GM12878 (cell line): ENCODE data around the gene ZMYND15. TPM values are rescaled to one million over a fixed set of nuclear protein-coding genes. Genes with fewer than 3 reads are reported as not detected.

Experiments used
- ATF7 ChIP-seq: fragments of 450-650 bp; IDR thresholded peaks from 2 replicates; pipeline ENCODE4 v1.6.1; 2016; ENCODE audit warnings: low read depth, mild to moderate bottlenecking
- BHLHE40 ChIP-seq, 2 experiments: fragments of 450-650 bp in 1 of 2; IDR thresholded peaks; 2 replicates each; pipeline ENCODE4 v1.6.1; 2011 to 2017; ENCODE audit warnings: low read depth in 2 of 2, borderline replicate concordance in 1 of 2, improper control_type of control experiment in 1 of 2, low read length in 1 of 2, mild to moderate bottlenecking in 1 of 2
- CHD1 ChIP-seq: IDR thresholded peaks from 2 replicates; pipeline ENCODE4 v1.6.1; 2012; ENCODE audit warnings: low read depth, low read length, improper control_type of control experiment
- CREM ChIP-seq: IDR thresholded peaks from 2 replicates; pipeline ENCODE4 v1.6.1; 2014; ENCODE audit warnings: antibody characterized with exemption, low read depth
- CTCF ChIP-seq, 3 experiments: IDR thresholded peaks in 2 of 3; conservative IDR thresholded peaks in 1 of 3; 2 replicates each; pipeline ENCODE4 v1.5.1; 2011; ENCODE audit warnings: low read depth in 3 of 3, low read length in 3 of 3, mild to moderate bottlenecking in 3 of 3, control low read depth in 2 of 3, moderate library complexity in 2 of 3, inconsistent platforms in 1 of 3, mixed read lengths in 1 of 3; ENCODE audit not compliant: control insufficient read depth in 2 of 3, insufficient read depth in 1 of 3; ENCODE audit errors: extremely low read depth in 1 of 3
- E2F4 ChIP-seq: IDR thresholded peaks from 2 replicates; pipeline ENCODE4 v1.6.1; 2012; ENCODE audit warnings: low read depth, low read length, improper control_type of control experiment
- EED ChIP-seq: sonication (generic); IDR thresholded peaks from 2 replicates; pipeline ENCODE4 v1.6.1; 2016; ENCODE audit warnings: antibody characterized with exemption, low read depth
- EGR1 ChIP-seq, 2 experiments: IDR thresholded peaks; 1 replicate in 1 of 2; 2 replicates in 1 of 2; pipeline ENCODE4 v1.6.1; 2011 to 2012; ENCODE audit warnings: low read depth in 2 of 2, low read length in 2 of 2, borderline replicate concordance in 1 of 2, mild to moderate bottlenecking in 1 of 2, moderate library complexity in 1 of 2
- FOS ChIP-seq: IDR thresholded peaks from 3 replicates; pipeline ENCODE4 v1.6.1; 2011; ENCODE audit warnings: borderline replicate concordance; ENCODE audit not compliant: insufficient read length; ENCODE audit errors: extremely low read depth
- GATAD2B ChIP-seq: fragments of 450-650 bp; conservative IDR thresholded peaks from 2 replicates; pipeline ENCODE4 v1.6.1; 2017; ENCODE audit warnings: low read depth, mild to moderate bottlenecking, moderate library complexity
- HDAC2 ChIP-seq: fragments of 200-600 bp; sonication (generic); IDR thresholded peaks from 2 replicates; pipeline ENCODE4 v1.6.1; 2017
- HDGF ChIP-seq: fragments of 450-650 bp; IDR thresholded peaks from 2 replicates; pipeline ENCODE4 v1.6.1; 2016; ENCODE audit warnings: antibody characterized with exemption
- IRF5 ChIP-seq: fragments of 450-650 bp; IDR thresholded peaks from 2 replicates; pipeline ENCODE4 v1.6.1; 2017; ENCODE audit warnings: borderline replicate concordance
- MXI1 ChIP-seq: fragments of 150-350 bp; IDR thresholded peaks from 2 replicates; pipeline ENCODE4 v1.6.1; 2011; ENCODE audit warnings: low read depth, mild to moderate bottlenecking, inconsistent platforms, low read length, improper control_type of control experiment
- NR2F1 ChIP-seq: fragments of 450-650 bp; conservative IDR thresholded peaks from 2 replicates; pipeline ENCODE4 v1.6.1; 2017; ENCODE audit warnings: mild to moderate bottlenecking
- PAX5 ChIP-seq: IDR thresholded peaks from 2 replicates; pipeline ENCODE4 v1.6.1; 2011; ENCODE audit warnings: low read depth, low read length, borderline replicate concordance
- POLR2A ChIP-seq: IDR thresholded peaks from 2 replicates; pipeline ENCODE4 v1.6.1; 2011; ENCODE audit warnings: low read depth, mild to moderate bottlenecking, low read length
- RB1 ChIP-seq: fragments of 450-650 bp; formaldehyde crosslinking; IDR thresholded peaks from 2 replicates; pipeline ENCODE4 v1.6.1; 2017; ENCODE audit warnings: mild to moderate bottlenecking, borderline replicate concordance
- RELB ChIP-seq: fragments of 450-650 bp; IDR thresholded peaks from 2 replicates; pipeline ENCODE4 v1.6.1; 2017; ENCODE audit warnings: low read depth, mild to moderate bottlenecking, moderate library complexity
- RUNX3 ChIP-seq: IDR thresholded peaks from 2 replicates; pipeline ENCODE4 v1.6.1; 2012; ENCODE audit warnings: low read length, inconsistent platforms
- SMARCA5 ChIP-seq: fragments of 450-650 bp; IDR thresholded peaks from 2 replicates; pipeline ENCODE4 v1.6.1; 2017; ENCODE audit warnings: mild to moderate bottlenecking
- SMC3 ChIP-seq: IDR thresholded peaks from 2 replicates; pipeline ENCODE4 v1.6.1; 2011; ENCODE audit warnings: low read length, improper control_type of control experiment, borderline replicate concordance
- YY1 ChIP-seq: IDR thresholded peaks from 2 replicates; pipeline ENCODE4 v1.6.1; 2011; ENCODE audit warnings: low read depth, mild to moderate bottlenecking, low read length
- ZNF207 ChIP-seq: fragments of 450-650 bp; IDR thresholded peaks from 2 replicates; pipeline ENCODE4 v1.6.1; 2014; ENCODE audit warnings: antibody characterized with exemption, mild to moderate bottlenecking, borderline replicate concordance
- polyA plus RNA-seq, 11 experiments: library from polyadenylated mRNA; depleted of rRNA in 4 of 11; unstranded in 6 of 11; stranded (reverse) in 5 of 11; fragments of >200 nt; fragmentation: Nextera tagmentation in 4 of 11; fragmentation: Illumina TruSeq in 1 of 11; extraction: Ambion mirVana in 4 of 11; extraction: Trizol in 1 of 11; gene quantifications; 1 replicate in 1 of 11; 2 replicates in 10 of 11; pipeline versions ENCODE4 v1.2.1 to v1.2.3, GENCODE V29; 2011 to 2016; ENCODE audit warnings: inconsistent platforms in 2 of 11, missing spikeins in 2 of 11, low read depth in 1 of 11
- total RNA-seq, 4 experiments: library from RNA; depleted of rRNA in 3 of 4; stranded (reverse); fragments of >200 nt in 3 of 4; fragmentation: Illumina TruSeq in 1 of 4; extraction: Trizol in 1 of 4; gene quantifications; 2 replicates each; pipeline versions ENCODE4 v1.2.1 to v1.2.3, GENCODE V29; 2013 to 2021

Gene ZMYND15
- total and polyA plus RNA-seq, 10 of the 15 experiments (the other 5 are each of a cell fraction or from before 2014, with no cell fraction given): 0.03 to 0.17 (median 0.06) TPM; not detected in 4

GRCh38 chr17:4709794-4710692 is 29.6 kb upstream of the ZMYND15 start, which contains the start of gene ARRB2 (continued):
- TF ChIP-seq FOS (peak; percentile 26), CREM (0 out of 2 replicates have a peak, but pooled peaks have one; percentile 6), NR2F1 (no peak), HDAC2 (no peak), PAX5 (0 out of 2 replicates have a peak, but pooled peaks have one; percentile 25), CHD1 (no peak), BHLHE40 (IDR thresholded peaks at IDR 0.05; ENCODE audit: borderline replicate concordance in 1 of 2, low read depth in 2 of 2, low read length in 1 of 2) (peak; percentile 83 to 91), GATAD2B (0 out of 2 replicates have a peak, but pooled peaks have one; percentile 24), YY1 (0 out of 2 replicates have a peak, but pooled peaks have one; percentile 30), ATF7 (peak; percentile 55), IRF5 (no peak), HDGF (peak; percentile 86; the same call in 1 of the 2 replicates), EED (peak; percentile 73; the same call in 1 of the 2 replicates), RUNX3 (peak; percentile 21; the same call in 1 of the 2 replicates), RELB (peak; percentile 63), SMC3 (peak; percentile 82), E2F4 (peak; percentile 40; the same call in 1 of the 2 replicates), SMARCA5 (peak; percentile 88), MXI1 (peak; percentile 70), RB1 (peak; percentile 13; the same call in 1 of the 2 replicates), POLR2A (peak; percentile 79), EGR1 (IDR thresholded peaks at IDR 0.05; ENCODE audit: borderline replicate concordance in 1 of 2, low read depth in 2 of 2, low read length in 2 of 2) (peak in 1 of 2 experiments; percentile 84; a peak in 1 of 3 replicates), ZNF207 (0 out of 2 replicates have a peak, but pooled peaks have one; percentile 65), CTCF (IDR thresholded peaks at IDR 0.05 in 2 of 3, conservative IDR thresholded peaks at IDR 0.05 in 1 of 3; ENCODE audit: control insufficient read depth in 2 of 3, extremely low read depth in 1 of 3, insufficient read depth in 1 of 3, low read depth in 3 of 3, low read length in 3 of 3) (peak; percentile 48 to 86 (median 61); a peak in 5 of 6 replicates)
